Liver (tissue), 9 donors: Measurements from ENCODE around the gene ZNF503. TPM values are rescaled to one million over a fixed set of nuclear protein-coding genes. Genes with fewer than 3 reads are reported as not detected.

Experiments used
- DNase-seq: peaks from one replicate; pipeline ENCODE4 v3.0.0-alpha.2; 2017; ENCODE audit warnings: low spot score
- H3K27ac ChIP-seq, 2 donors: one replicate each; pipeline ENCODE4 v1.7.0; 2013; ENCODE audit warnings: inconsistent platforms in 2 of 2, low read length in 2 of 2, control low read depth in 1 of 2, low read depth in 1 of 2, mild to moderate bottlenecking in 1 of 2
- H3K27me3 ChIP-seq, 4 donors: one replicate each; pipeline versions ENCODE4 v1.6.1 to v1.7.0; 2013; ENCODE audit warnings: low read length in 3 of 4, inconsistent platforms in 1 of 4, mild to moderate bottlenecking in 1 of 4, moderate library complexity in 1 of 4; ENCODE audit not compliant: control insufficient read depth in 4 of 4, insufficient read depth in 4 of 4
- H3K36me3 ChIP-seq, 4 donors: one replicate each; pipeline versions ENCODE4 v1.6.1 to v1.7.0; 2013; ENCODE audit warnings: low read length in 3 of 4, mild to moderate bottlenecking in 3 of 4, low read depth in 1 of 4, moderate library complexity in 1 of 4; ENCODE audit not compliant: control insufficient read depth in 4 of 4, insufficient read depth in 3 of 4
- H3K4me1 ChIP-seq, 4 donors: one replicate each; pipeline versions ENCODE4 v1.6.1 to v1.7.0; 2013; ENCODE audit warnings: low read length in 3 of 4, mild to moderate bottlenecking in 3 of 4, moderate library complexity in 1 of 4; ENCODE audit not compliant: control insufficient read depth in 4 of 4, insufficient read depth in 4 of 4
- H3K4me3 ChIP-seq, 3 donors: one replicate each; pipeline versions ENCODE4 v1.6.1 to v1.7.0; 2013; ENCODE audit warnings: low read length in 3 of 3, control low read depth in 1 of 3, low read depth in 1 of 3, mild to moderate bottlenecking in 1 of 3
- H3K9ac ChIP-seq, 2 donors: one replicate each; pipeline ENCODE4 v1.7.0; 2013; ENCODE audit warnings: low read length in 2 of 2, mild to moderate bottlenecking in 2 of 2, moderate library complexity in 2 of 2, control low read depth in 1 of 2, low read depth in 1 of 2
- H3K9me3 ChIP-seq, 4 donors: one replicate each; pipeline versions ENCODE4 v1.6.1 to v1.7.0; 2013; ENCODE audit warnings: low read length in 3 of 4; ENCODE audit not compliant: control insufficient read depth in 4 of 4
- ATF3 ChIP-seq: IDR thresholded peaks from 2 replicates; pipeline ENCODE4 v1.6.1; 2016; ENCODE audit warnings: antibody characterized with exemption
- EGR1 ChIP-seq, 2 donors: IDR thresholded peaks; 2 replicates each; pipeline ENCODE4 v1.6.1; 2016 to 2018; ENCODE audit warnings: antibody characterized with exemption in 2 of 2, low read depth in 2 of 2
- FOXA2 ChIP-seq: IDR thresholded peaks from 2 replicates; pipeline ENCODE4 v1.6.1; 2016; ENCODE audit warnings: antibody characterized with exemption
- HNF4G ChIP-seq: IDR thresholded peaks from 2 replicates; pipeline ENCODE4 v1.6.1; 2016; ENCODE audit warnings: antibody characterized with exemption
- MAX ChIP-seq: IDR thresholded peaks from 2 replicates; pipeline ENCODE4 v1.6.1; 2016; ENCODE audit warnings: antibody characterized with exemption
- NR2F2 ChIP-seq: IDR thresholded peaks from 2 replicates; pipeline ENCODE4 v1.6.1; 2016; ENCODE audit warnings: antibody characterized with exemption
- REST ChIP-seq: IDR thresholded peaks from 2 replicates; pipeline ENCODE4 v1.6.1; 2016; ENCODE audit warnings: antibody characterized with exemption, mild to moderate bottlenecking
- RXRA ChIP-seq, 2 donors: IDR thresholded peaks; 2 replicates each; pipeline ENCODE4 v1.6.1; 2017 to 2018; ENCODE audit warnings: antibody characterized with exemption in 2 of 2, mild to moderate bottlenecking in 1 of 2
- SP1 ChIP-seq: IDR thresholded peaks from 2 replicates; pipeline ENCODE4 v1.6.1; 2018; ENCODE audit warnings: antibody characterized with exemption, mild to moderate bottlenecking
- TAF1 ChIP-seq: conservative IDR thresholded peaks from 2 replicates; pipeline ENCODE4 v1.6.1; 2016; ENCODE audit warnings: antibody characterized with exemption, mild to moderate bottlenecking
- YY1 ChIP-seq: IDR thresholded peaks from 2 replicates; pipeline ENCODE4 v1.6.1; 2016; ENCODE audit warnings: antibody characterized with exemption, mild to moderate bottlenecking
- ZBTB33 ChIP-seq: IDR thresholded peaks from 2 replicates; pipeline ENCODE4 v1.6.1; 2016; ENCODE audit warnings: antibody characterized with exemption
- WGBS: extraction: QIAGEN DNeasy Blood & Tissue Kit; methylation state at CpG from one replicate; pipeline ENCODE4 v1.1.7; 2013; 5-methylcytosine and 5-hydroxymethylcytosine counted together
- polyA plus RNA-seq, 2 donors: library from polyadenylated mRNA; stranded (reverse) in 1 of 2; unstranded in 1 of 2; fragments of 200-250 nt in 1 of 2; fragments of >200 nt in 1 of 2; fragmentation: Nextera tagmentation in 1 of 2; extraction: Ambion mirVana in 1 of 2; gene quantifications; one replicate each; pipeline versions ENCODE4 v1.2.1 to v1.2.3, GENCODE V29; 2013 to 2015
- total RNA-seq, 2 donors: library from RNA; depleted of rRNA; stranded (reverse); fragments of >200 nt; gene quantifications; one replicate each; pipeline ENCODE4 v1.2.3, GENCODE V29; 2014
- donor health status: healthy.
- donor health status: healthy.
- donor health status: healthy.
- donor health status: healthy.
- donor health status: healthy.

ZNF503 gene
- total and polyA plus RNA-seq, 4 donors, result 1.6 to 5.2 (median 2.0) TPM

DNA sequence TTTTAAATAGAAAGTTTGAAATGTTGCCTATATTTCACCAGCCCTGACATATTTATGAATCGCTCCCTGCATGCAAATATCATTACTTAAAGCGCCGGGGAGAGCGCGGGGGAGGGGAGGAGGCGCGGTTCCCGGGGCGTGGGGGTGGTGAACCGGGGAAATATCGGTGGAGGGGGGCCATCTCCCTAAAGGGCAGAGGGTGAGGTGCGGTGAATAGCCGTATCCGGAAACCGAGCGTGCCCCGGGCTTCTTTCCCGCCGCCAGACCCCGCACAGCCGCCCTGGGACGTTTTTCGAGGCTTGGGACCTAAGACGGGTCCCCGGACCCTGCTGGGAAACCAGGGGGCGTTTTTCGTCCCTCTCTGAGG lies 6.9 kb upstream of the ZNF503 start:
- 16% methylated on average over 27 of the region's 27 CpGs for WGBS
- Histone ChIP-seq H3K4me1 (peaks cover 4 to 27% (median 8%) of the 10 kb centered on the region in 4 donors), H3K27me3 (no peaks in the 10 kb centered on the region), H3K9me3 (no peaks in the 10 kb centered on the region), H3K4me3 (peak overlapping the region; percentile 67 to 87 (median 67)), H3K36me3 (no peaks in the 10 kb centered on the region), H3K27ac (peak overlapping the region; percentile 49 to 77), H3K9ac (peak overlapping the region in 1 of 2 donors; percentile 47)
- DNase-seq, result no peak
- TF ChIP-seq MAX (no peak), SP1 (no peak), TAF1 (no peak)

- no peaks in the 10 kb centered on the region for H3K27me3 ChIP-seq
- TF ChIP-seq HNF4G (no peak), YY1 (no peak), ATF3 (no peak), FOXA2 (no peak), REST (no peak), RXRA (IDR thresholded peaks at IDR 0.05) (no peak), ZBTB33 (no peak), EGR1 (IDR thresholded peaks at IDR 0.05; ENCODE audit: low read depth in 2 of 2) (no peak), NR2F2 (no peak), SP1 (no peak)
- H3K36me3 ChIP-seq, result no peaks in the 10 kb centered on the region
- whole genome bisulfite sequencing, result 38% methylated on average over 68 of the region's 68 CpGs
- H3K4me1 ChIP-seq, result peaks cover 5 to 33% (median 11%) of the 10 kb centered on the region in 4 donors
- no peak for DNase-seq
- peak overlapping the region; percentile 49 to 77 for H3K27ac ChIP-seq
- H3K9ac ChIP-seq, result no peak overlapping the region
- H3K9me3 ChIP-seq, result no peaks in the 10 kb centered on the region
- peak overlapping the region in 1 of 3 donors; percentile 87 for H3K4me3 ChIP-seq
Measured at GRCh38 chr10:75407713-75408508, 6.3 kb upstream of the ZNF503 start.
